GM23338 (cell line): ENCODE measurements around the gene KCNH4.

Experiments
- CREB1 ChIP-seq: fragments of 250-450 bp; sonication (Bioruptor Pico); IDR thresholded peaks from 2 replicates; pipeline ENCODE4 v1.5.0; 2020; ENCODE audit warnings: low read depth, mild to moderate bottlenecking, moderate library complexity
- EZH2 ChIP-seq: fragments of 200-600 bp; sonication (generic); IDR thresholded peaks from one replicate; pipeline ENCODE4 v1.8.0; 2017; ENCODE audit warnings: antibody characterized with exemption, mild to moderate bottlenecking, low read depth; ENCODE audit not compliant: unreplicated experiment
- EZH2phosphoT487 ChIP-seq: fragments of 200-600 bp; sonication (generic); IDR thresholded peaks from one replicate; pipeline ENCODE4 v1.8.1; 2018; ENCODE audit warnings: antibody characterized with exemption; ENCODE audit not compliant: unreplicated experiment
- JUNB ChIP-seq: IDR thresholded peaks from one replicate; pipeline ENCODE4 v1.6.1; 2016; ENCODE audit warnings: antibody characterized with exemption; ENCODE audit not compliant: unreplicated experiment
- POLR2AphosphoS5 ChIP-seq: IDR thresholded peaks from 2 replicates; pipeline ENCODE4 v1.6.1; 2016; ENCODE audit warnings: antibody characterized with exemption, low read depth
- STAT1 ChIP-seq: IDR thresholded peaks from one replicate; pipeline ENCODE4 v1.6.1; 2016; ENCODE audit warnings: antibody characterized with exemption; ENCODE audit not compliant: unreplicated experiment
- ZNF114 ChIP-seq: fragments of 250-450 bp; sonication (Bioruptor Pico); IDR thresholded peaks from 2 replicates; pipeline ENCODE4 v1.5.0; 2020; ENCODE audit warnings: mild to moderate bottlenecking, moderate library complexity
- ZNF331 ChIP-seq: fragments of 250-450 bp; sonication (Bioruptor Pico); IDR thresholded peaks from 2 replicates; pipeline ENCODE4 v1.5.0; 2020; ENCODE audit warnings: low read depth, mild to moderate bottlenecking, moderate library complexity
- TF ChIP-seq, protein P1 (sequence below), 2 experiments: fragments of 200-600 bp in 1 of 2; sonication (generic) in 1 of 2; conservative IDR thresholded peaks; 2 replicates each; pipeline versions ENCODE4 v1.5.1 to v1.6.1; 2016 to 2017; ENCODE audit warnings: antibody characterized with exemption in 2 of 2, low read depth in 2 of 2, mild to moderate bottlenecking in 2 of 2, moderate library complexity in 1 of 2
- TF ChIP-seq, protein P2 (sequence below): IDR thresholded peaks from one replicate; pipeline ENCODE4 v1.6.1; 2018; ENCODE audit warnings: antibody characterized with exemption; ENCODE audit not compliant: unreplicated experiment
- TF ChIP-seq, protein P3 (sequence below): fragments of 250-450 bp; sonication (Bioruptor Pico); IDR thresholded peaks from 2 replicates; pipeline ENCODE4 v1.5.0; 2020; ENCODE audit warnings: mild to moderate bottlenecking, moderate library complexity

DNA sequence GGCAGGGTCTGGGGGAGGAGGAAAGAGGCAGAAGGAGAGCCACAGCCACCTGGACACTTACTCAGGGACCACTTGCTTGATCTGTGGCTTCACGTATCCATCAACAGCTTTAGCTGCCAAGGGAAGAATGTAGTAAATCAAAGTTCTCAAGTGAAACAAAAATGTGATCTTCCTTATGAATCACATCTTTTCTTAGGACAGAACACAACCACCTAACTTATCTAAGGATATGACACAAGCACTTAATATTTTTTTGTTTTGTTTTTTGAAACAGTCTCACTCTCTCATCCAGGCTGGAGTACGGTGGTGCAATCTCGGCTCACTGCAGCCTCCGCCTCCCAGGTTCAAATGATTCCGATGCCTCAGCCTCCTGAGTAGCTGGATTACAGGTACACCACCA is 21.8 kb upstream of the KCNH4 start:
- TF ChIP-seq, protein P1, sequence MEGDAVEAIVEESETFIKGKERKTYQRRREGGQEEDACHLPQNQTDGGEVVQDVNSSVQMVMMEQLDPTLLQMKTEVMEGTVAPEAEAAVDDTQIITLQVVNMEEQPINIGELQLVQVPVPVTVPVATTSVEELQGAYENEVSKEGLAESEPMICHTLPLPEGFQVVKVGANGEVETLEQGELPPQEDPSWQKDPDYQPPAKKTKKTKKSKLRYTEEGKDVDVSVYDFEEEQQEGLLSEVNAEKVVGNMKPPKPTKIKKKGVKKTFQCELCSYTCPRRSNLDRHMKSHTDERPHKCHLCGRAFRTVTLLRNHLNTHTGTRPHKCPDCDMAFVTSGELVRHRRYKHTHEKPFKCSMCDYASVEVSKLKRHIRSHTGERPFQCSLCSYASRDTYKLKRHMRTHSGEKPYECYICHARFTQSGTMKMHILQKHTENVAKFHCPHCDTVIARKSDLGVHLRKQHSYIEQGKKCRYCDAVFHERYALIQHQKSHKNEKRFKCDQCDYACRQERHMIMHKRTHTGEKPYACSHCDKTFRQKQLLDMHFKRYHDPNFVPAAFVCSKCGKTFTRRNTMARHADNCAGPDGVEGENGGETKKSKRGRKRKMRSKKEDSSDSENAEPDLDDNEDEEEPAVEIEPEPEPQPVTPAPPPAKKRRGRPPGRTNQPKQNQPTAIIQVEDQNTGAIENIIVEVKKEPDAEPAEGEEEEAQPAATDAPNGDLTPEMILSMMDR (conservative IDR thresholded peaks at IDR 0.05; ENCODE audit: low read depth in 2 of 2), result no peak
- TF ChIP-seq EZH2phosphoT487 (no peak), POLR2AphosphoS5 (no peak), EZH2 (no peak), ZNF114 (CRISPR knock-in tag) (no peak), STAT1 (no peak), ZNF331 (CRISPR knock-in tag) (no peak), CREB1 (CRISPR knock-in tag) (no peak), JUNB (no peak)
- TF ChIP-seq, protein P2, sequence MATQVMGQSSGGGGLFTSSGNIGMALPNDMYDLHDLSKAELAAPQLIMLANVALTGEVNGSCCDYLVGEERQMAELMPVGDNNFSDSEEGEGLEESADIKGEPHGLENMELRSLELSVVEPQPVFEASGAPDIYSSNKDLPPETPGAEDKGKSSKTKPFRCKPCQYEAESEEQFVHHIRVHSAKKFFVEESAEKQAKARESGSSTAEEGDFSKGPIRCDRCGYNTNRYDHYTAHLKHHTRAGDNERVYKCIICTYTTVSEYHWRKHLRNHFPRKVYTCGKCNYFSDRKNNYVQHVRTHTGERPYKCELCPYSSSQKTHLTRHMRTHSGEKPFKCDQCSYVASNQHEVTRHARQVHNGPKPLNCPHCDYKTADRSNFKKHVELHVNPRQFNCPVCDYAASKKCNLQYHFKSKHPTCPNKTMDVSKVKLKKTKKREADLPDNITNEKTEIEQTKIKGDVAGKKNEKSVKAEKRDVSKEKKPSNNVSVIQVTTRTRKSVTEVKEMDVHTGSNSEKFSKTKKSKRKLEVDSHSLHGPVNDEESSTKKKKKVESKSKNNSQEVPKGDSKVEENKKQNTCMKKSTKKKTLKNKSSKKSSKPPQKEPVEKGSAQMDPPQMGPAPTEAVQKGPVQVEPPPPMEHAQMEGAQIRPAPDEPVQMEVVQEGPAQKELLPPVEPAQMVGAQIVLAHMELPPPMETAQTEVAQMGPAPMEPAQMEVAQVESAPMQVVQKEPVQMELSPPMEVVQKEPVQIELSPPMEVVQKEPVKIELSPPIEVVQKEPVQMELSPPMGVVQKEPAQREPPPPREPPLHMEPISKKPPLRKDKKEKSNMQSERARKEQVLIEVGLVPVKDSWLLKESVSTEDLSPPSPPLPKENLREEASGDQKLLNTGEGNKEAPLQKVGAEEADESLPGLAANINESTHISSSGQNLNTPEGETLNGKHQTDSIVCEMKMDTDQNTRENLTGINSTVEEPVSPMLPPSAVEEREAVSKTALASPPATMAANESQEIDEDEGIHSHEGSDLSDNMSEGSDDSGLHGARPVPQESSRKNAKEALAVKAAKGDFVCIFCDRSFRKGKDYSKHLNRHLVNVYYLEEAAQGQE, result no peak
- TF ChIP-seq, protein P3, sequence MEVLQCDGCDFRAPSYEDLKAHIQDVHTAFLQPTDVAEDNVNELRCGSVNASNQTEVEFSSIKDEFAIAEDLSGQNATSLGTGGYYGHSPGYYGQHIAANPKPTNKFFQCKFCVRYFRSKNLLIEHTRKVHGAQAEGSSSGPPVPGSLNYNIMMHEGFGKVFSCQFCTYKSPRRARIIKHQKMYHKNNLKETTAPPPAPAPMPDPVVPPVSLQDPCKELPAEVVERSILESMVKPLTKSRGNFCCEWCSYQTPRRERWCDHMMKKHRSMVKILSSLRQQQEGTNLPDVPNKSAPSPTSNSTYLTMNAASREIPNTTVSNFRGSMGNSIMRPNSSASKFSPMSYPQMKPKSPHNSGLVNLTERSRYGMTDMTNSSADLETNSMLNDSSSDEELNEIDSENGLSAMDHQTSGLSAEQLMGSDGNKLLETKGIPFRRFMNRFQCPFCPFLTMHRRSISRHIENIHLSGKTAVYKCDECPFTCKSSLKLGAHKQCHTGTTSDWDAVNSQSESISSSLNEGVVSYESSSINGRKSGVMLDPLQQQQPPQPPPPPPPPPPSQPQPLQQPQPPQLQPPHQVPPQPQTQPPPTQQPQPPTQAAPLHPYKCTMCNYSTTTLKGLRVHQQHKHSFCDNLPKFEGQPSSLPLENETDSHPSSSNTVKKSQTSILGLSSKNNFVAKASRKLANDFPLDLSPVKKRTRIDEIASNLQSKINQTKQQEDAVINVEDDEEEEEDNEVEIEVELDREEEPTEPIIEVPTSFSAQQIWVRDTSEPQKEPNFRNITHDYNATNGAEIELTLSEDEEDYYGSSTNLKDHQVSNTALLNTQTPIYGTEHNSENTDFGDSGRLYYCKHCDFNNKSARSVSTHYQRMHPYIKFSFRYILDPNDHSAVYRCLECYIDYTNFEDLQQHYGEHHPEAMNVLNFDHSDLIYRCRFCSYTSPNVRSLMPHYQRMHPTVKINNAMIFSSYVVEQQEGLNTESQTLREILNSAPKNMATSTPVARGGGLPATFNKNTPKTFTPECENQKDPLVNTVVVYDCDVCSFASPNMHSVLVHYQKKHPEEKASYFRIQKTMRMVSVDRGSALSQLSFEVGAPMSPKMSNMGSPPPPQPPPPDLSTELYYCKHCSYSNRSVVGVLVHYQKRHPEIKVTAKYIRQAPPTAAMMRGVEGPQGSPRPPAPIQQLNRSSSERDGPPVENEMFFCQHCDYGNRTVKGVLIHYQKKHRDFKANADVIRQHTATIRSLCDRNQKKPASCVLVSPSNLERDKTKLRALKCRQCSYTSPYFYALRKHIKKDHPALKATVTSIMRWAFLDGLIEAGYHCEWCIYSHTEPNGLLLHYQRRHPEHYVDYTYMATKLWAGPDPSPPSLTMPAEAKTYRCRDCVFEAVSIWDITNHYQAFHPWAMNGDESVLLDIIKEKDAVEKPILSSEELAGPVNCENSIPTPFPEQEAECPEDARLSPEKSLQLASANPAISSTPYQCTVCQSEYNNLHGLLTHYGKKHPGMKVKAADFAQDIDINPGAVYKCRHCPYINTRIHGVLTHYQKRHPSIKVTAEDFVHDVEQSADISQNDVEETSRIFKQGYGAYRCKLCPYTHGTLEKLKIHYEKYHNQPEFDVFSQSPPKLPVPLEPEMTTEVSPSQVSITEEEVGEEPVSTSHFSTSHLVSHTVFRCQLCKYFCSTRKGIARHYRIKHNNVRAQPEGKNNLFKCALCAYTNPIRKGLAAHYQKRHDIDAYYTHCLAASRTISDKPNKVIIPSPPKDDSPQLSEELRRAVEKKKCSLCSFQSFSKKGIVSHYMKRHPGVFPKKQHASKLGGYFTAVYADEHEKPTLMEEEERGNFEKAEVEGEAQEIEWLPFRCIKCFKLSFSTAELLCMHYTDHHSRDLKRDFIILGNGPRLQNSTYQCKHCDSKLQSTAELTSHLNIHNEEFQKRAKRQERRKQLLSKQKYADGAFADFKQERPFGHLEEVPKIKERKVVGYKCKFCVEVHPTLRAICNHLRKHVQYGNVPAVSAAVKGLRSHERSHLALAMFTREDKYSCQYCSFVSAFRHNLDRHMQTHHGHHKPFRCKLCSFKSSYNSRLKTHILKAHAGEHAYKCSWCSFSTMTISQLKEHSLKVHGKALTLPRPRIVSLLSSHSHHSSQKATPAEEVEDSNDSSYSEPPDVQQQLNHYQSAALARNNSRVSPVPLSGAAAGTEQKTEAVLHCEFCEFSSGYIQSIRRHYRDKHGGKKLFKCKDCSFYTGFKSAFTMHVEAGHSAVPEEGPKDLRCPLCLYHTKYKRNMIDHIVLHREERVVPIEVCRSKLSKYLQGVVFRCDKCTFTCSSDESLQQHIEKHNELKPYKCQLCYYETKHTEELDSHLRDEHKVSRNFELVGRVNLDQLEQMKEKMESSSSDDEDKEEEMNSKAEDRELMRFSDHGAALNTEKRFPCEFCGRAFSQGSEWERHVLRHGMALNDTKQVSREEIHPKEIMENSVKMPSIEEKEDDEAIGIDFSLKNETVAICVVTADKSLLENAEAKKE (CRISPR knock-in tag), result no peak
